IMR-90 (cell line): ENCODE data around the gene SVIL. TPM values are rescaled to one million over a fixed set of nuclear protein-coding genes. Genes with fewer than 3 reads are reported as not detected.

Source experiments
- ATAC-seq: fragments of 200-7000 bp; cut with Tn5 transposase; 2 replicates; pipeline ENCODE4 v1.9.1; 2020; ENCODE audit warnings: low read depth, mild to moderate bottlenecking, moderate library complexity
- BruUV-seq: library from RNA; stranded (reverse); fragments of 400-500 nt; replicated peaks from 2 replicates; lab custom pipeline; 2021; lab: Mats Ljungman, UMichigan
- CTCF ChIA-PET: fragments of 300-600 bp; formaldehyde crosslinking; extraction: SDS; loops from one replicate; lab custom pipeline; 2021; ENCODE audit warnings: antibody characterized with exemption; lab: Yijun Ruan, JAX
- POLR2A ChIA-PET: fragments of 300-600 bp; sonication (Branson Sonifier 250); formaldehyde crosslinking; loops from one replicate; lab custom pipeline; 2022; ENCODE audit warnings: antibody characterized with exemption; ENCODE audit not compliant: unreplicated experiment; lab: Charles Lee
- DNase-seq: peaks from one replicate; pipeline ENCODE4 v3.0.0; 2013
- H2AFZ ChIP-seq: replicated peaks from 2 replicates; pipeline ENCODE3; 2013; ENCODE audit warnings: low read length, mild to moderate bottlenecking; ENCODE audit not compliant: poor library complexity
- H2AK5ac ChIP-seq: 2 replicates; pipeline ENCODE4 v1.6.1; 2013; ENCODE audit warnings: low read depth, low read length, inconsistent platforms
- H2AK9ac ChIP-seq: replicated peaks from 2 replicates; pipeline ENCODE3; 2013; ENCODE audit warnings: mild to moderate bottlenecking, low read depth, low read length, moderate library complexity; ENCODE audit not compliant: poor library complexity
- H2BK120ac ChIP-seq: 2 replicates; pipeline ENCODE4 v1.6.1; 2013; ENCODE audit warnings: low read depth, low read length, inconsistent platforms
- H2BK15ac ChIP-seq: 3 replicates; pipeline ENCODE4 v1.6.1; 2013; ENCODE audit warnings: low read depth, low read length, inconsistent platforms
- H2BK20ac ChIP-seq: 2 replicates; pipeline ENCODE4 v1.6.1; 2013; ENCODE audit warnings: low read depth, mild to moderate bottlenecking, inconsistent platforms, low read length, moderate library complexity
- H2BK5ac ChIP-seq: 2 replicates; pipeline ENCODE4 v1.6.1; 2013; ENCODE audit warnings: mild to moderate bottlenecking, low read depth, low read length, inconsistent platforms; ENCODE audit not compliant: poor library complexity, severe bottlenecking
- H3K14ac ChIP-seq: replicated peaks from 2 replicates; pipeline ENCODE4 v1.6.1; 2013; ENCODE audit warnings: low read depth, low read length, inconsistent platforms
- H3K18ac ChIP-seq: 2 replicates; pipeline ENCODE4 v1.6.1; 2013; ENCODE audit warnings: low read depth, low read length, control low read depth
- H3K23ac ChIP-seq: 2 replicates; pipeline ENCODE4 v1.6.1; 2013; ENCODE audit warnings: low read depth, low read length, inconsistent platforms
- H3K27ac ChIP-seq: 2 replicates; pipeline ENCODE4 v1.5.1; 2013; ENCODE audit warnings: mild to moderate bottlenecking, control low read depth, low read length; ENCODE audit not compliant: insufficient read depth
- H3K27me3 ChIP-seq: 2 replicates; pipeline ENCODE4 v1.6.1; 2013; ENCODE audit warnings: low read length; ENCODE audit not compliant: control insufficient read depth, insufficient read depth
- H3K36me3 ChIP-seq: 2 replicates; pipeline ENCODE4 v1.6.1; 2013; ENCODE audit warnings: low read length, mixed read lengths; ENCODE audit not compliant: control insufficient read depth, insufficient read depth
- H3K4ac ChIP-seq: 2 replicates; pipeline ENCODE4 v1.6.1; 2013; ENCODE audit warnings: low read depth, low read length, inconsistent platforms
- H3K4me1 ChIP-seq: 2 replicates; pipeline ENCODE4 v1.6.1; 2013; ENCODE audit warnings: low read length, mixed read lengths; ENCODE audit not compliant: control insufficient read depth, insufficient read depth
- H3K4me2 ChIP-seq: 2 replicates; pipeline ENCODE4 v1.6.1; 2013; ENCODE audit warnings: low read depth, mild to moderate bottlenecking, control low read depth, low read length, moderate library complexity
- H3K4me3 ChIP-seq: 2 replicates; pipeline ENCODE4 v1.5.1; 2013; ENCODE audit warnings: low read depth, mild to moderate bottlenecking, control low read depth, low read length, moderate library complexity; ENCODE audit not compliant: insufficient read depth
- H3K56ac ChIP-seq: 2 replicates; pipeline ENCODE4 v1.6.1; 2013; ENCODE audit warnings: low read length, inconsistent platforms; ENCODE audit not compliant: insufficient read depth; ENCODE audit errors: extremely low read depth
- H3K79me1 ChIP-seq, 2 experiments: 2 replicates each; pipeline ENCODE4 v1.6.1; 2013; ENCODE audit warnings: low read length in 2 of 2, inconsistent platforms in 1 of 2, low read depth in 1 of 2
- H3K9ac ChIP-seq: 2 replicates; pipeline ENCODE4 v1.6.1; 2013; ENCODE audit warnings: low read depth, low read length, control low read depth
- H3K9me1 ChIP-seq: 2 replicates; pipeline ENCODE4 v1.6.1; 2013; ENCODE audit warnings: low read length, inconsistent platforms; ENCODE audit not compliant: insufficient read depth
- H3K9me3 ChIP-seq: 2 replicates; pipeline ENCODE4 v1.6.1; 2013; ENCODE audit warnings: low read length; ENCODE audit not compliant: control insufficient read depth, insufficient read depth
- H4K20me1 ChIP-seq: 2 replicates; pipeline ENCODE4 v1.6.1; 2013; ENCODE audit warnings: low read length, inconsistent platforms; ENCODE audit not compliant: insufficient read depth
- H4K5ac ChIP-seq: 2 replicates; pipeline ENCODE4 v1.6.1; 2013; ENCODE audit warnings: mild to moderate bottlenecking, low read depth, low read length, control low read depth
- H4K8ac ChIP-seq, 2 experiments: 2 replicates each; pipeline ENCODE4 v1.6.1; 2013; ENCODE audit warnings: low read depth in 2 of 2, low read length in 2 of 2, control low read depth in 1 of 2, inconsistent platforms in 1 of 2
- H4K91ac ChIP-seq: 2 replicates; pipeline ENCODE4 v1.6.1; 2013; ENCODE audit warnings: low read depth, low read length, inconsistent platforms; ENCODE audit not compliant: insufficient read depth
- BHLHE40 ChIP-seq: fragments of 150-350 bp; IDR thresholded peaks from 2 replicates; pipeline ENCODE4 v1.6.1; 2016; ENCODE audit warnings: mild to moderate bottlenecking, low read depth, low read length
- CEBPB ChIP-seq: IDR thresholded peaks from 2 replicates; pipeline ENCODE4 v1.6.1; 2012; ENCODE audit warnings: low read depth, low read length, improper control_type of control experiment
- CHD1 ChIP-seq: IDR thresholded peaks from 2 replicates; pipeline ENCODE4 v1.6.1; 2012; ENCODE audit warnings: low read depth, low read length, improper control_type of control experiment
- FOS ChIP-seq: fragments of 150-350 bp; IDR thresholded peaks from 2 replicates; pipeline ENCODE4 v1.6.1; 2016; ENCODE audit warnings: low read depth, low read length
- MAFK ChIP-seq: IDR thresholded peaks from 2 replicates; pipeline ENCODE4 v1.6.1; 2012; ENCODE audit warnings: low read depth, low read length, improper control_type of control experiment
- NFE2L2 ChIP-seq: fragments of 150-350 bp; IDR thresholded peaks from 2 replicates; pipeline ENCODE4 v1.6.1; 2016; ENCODE audit warnings: low read depth, mild to moderate bottlenecking, low read length
- RAD21 ChIP-seq: IDR thresholded peaks from 2 replicates; pipeline ENCODE4 v1.6.1; 2012; ENCODE audit warnings: low read length, improper control_type of control experiment
- RCOR1 ChIP-seq: IDR thresholded peaks from 2 replicates; pipeline ENCODE4 v1.6.1; 2012; ENCODE audit warnings: mild to moderate bottlenecking, low read length, improper control_type of control experiment; ENCODE audit not compliant: insufficient replicate concordance
- RFX5 ChIP-seq: IDR thresholded peaks from 2 replicates; pipeline ENCODE4 v1.8.0; 2012; ENCODE audit warnings: low read depth, mild to moderate bottlenecking, low read length, moderate library complexity
- SMC3 ChIP-seq: fragments of 150-350 bp; IDR thresholded peaks from 2 replicates; pipeline ENCODE4 v1.6.1; 2016; ENCODE audit warnings: low read depth, mild to moderate bottlenecking, antibody characterized with exemption, low read length, moderate library complexity
- WGBS, 2 experiments: methylation state at CpG; one replicate each; pipeline versions ENCODE4 v1.1.5 to v1.1.7; 2013; ENCODE audit warnings: missing lambda C conversion rate in 2 of 2; ENCODE audit not compliant: insufficient read length in 1 of 2; ENCODE audit errors: extremely low coverage in 2 of 2; 5-methylcytosine and 5-hydroxymethylcytosine counted together
- dilution Hi-C: fragments of 300-500 bp; cut with HindIII; formaldehyde crosslinking; loops from one replicate; pipeline ENCODE4 v1.14.3; 2018; ENCODE audit warnings: low sequenced_read_pairs; ENCODE audit not compliant: unreplicated experiment
- in situ Hi-C: fragments of 300-500 bp; cut with MboI; formaldehyde crosslinking; loops from 3 replicates; pipeline ENCODE4 v1.14.3; 2019; ENCODE audit warnings: low sequenced_read_pairs, inconsistent platforms, mixed read lengths
- intact Hi-C: fragments of 100-400 bp; cut with micrococcal nuclease; formaldehyde crosslinking; loops from 2 replicates; pipeline ENCODE4 v1.10.0; 2022
- polyA plus RNA-seq, 3 experiments: library from polyadenylated mRNA; depleted of rRNA; stranded (reverse); fragments of >200 nt; gene quantifications; 2 replicates each; pipeline ENCODE4 v1.2.3, GENCODE V29; 2012; ENCODE audit warnings: low replicate concordance in 1 of 3
- total RNA-seq: library from RNA; depleted of rRNA; stranded (reverse); fragments of >200 nt; gene quantifications from 2 replicates; pipeline ENCODE4 v1.2.3, GENCODE V29; 2012
- TF ChIP-seq, protein P1 (sequence below): conservative IDR thresholded peaks from 2 replicates; pipeline ENCODE4 v1.5.1; 2012; ENCODE audit warnings: mild to moderate bottlenecking, low read depth, low read length, improper control_type of control experiment

SVIL gene
- total and polyA plus RNA-seq, 2 of the 4 experiments (the other 2 are of a cell fraction) = 11.5 to 11.6 TPM

DNA sequence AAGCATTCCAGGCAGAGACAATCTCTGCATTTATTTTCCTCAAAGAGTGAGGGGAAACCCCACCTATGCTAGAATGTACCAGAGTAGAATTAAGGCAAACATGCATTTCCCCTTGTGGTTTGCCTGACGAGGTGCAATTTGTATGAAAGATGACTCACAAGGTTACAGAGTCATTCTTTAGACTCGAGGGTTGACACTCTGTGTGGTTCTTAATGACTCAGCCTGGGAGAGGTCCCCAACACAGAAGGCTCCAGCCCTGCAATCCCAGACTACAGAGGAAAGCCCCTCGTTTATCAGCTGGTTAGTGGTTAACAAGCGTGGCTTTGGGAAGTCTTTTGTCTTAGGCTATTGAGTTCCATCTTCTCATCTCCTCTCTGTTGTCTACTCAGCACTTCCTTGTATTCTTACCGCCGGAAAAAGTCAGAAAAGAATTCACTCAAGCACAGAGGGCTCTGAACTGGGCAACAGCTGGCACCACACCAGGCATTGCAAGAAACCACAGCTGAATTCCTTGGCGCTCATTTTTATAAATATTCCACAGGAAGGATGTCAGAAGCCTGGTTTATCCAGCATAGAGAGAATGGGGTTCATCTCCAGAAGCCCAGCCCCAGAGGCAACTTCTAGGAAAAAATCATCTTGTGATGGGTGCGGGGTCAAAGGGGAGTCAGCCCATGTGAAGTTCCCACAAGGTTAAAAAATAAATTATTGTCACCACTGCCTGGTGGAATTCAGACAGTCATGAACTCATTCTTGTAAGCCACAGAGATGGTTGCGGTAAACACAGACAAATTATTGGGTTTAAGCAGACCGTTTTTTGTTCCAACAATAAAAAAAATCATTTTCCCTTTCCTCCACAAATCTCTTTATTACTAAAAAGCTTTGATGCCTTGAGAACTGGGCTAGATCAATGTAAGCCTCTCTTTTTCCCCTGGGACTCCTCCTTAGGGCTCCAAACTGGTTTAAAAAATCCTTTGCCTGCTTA, 24.5 kb upstream of the SVIL start:
- POLR2A ChIA-PET = no interaction called here
- H3K4me1 ChIP-seq = peaks cover 7% of the 10 kb centered on the region
- peaks cover 22% of the 10 kb centered on the region; the same call in 1 of the 2 replicates for H4K20me1 ChIP-seq
- no peak overlapping the region for H2AK9ac ChIP-seq
- H3K27ac ChIP-seq = peak overlapping the region; percentile 56
- peak overlapping the region; percentile 95 for H3K4ac ChIP-seq
- peak overlapping the region; percentile 77; the same call in 1 of the 2 replicates for H2AK5ac ChIP-seq
- ATAC-seq (peak; percentile 94), DNase-seq (peak; percentile 100)
- H2BK120ac ChIP-seq = peak overlapping the region; percentile 69
- H3K4me2 ChIP-seq = peak overlapping the region; percentile 25
- peak overlapping the region; percentile 1 to 59; a peak in 3 of 4 replicates for H4K8ac ChIP-seq
- peaks cover 2% of the 10 kb centered on the region; the same call in 1 of the 2 replicates for H3K9me3 ChIP-seq
- intact Hi-C loops = loop anchor here (1.0 kb wide), 1 partner anchor 76 kb away; no protein-coding TSS in a partner anchor
- WGBS, 2 experiments = 17% methylated on average over 1 of the region's 10 CpGs; no CpG with 5 or more reads in 1 of the 2 experiments
- H3K23ac ChIP-seq = peak overlapping the region; percentile 40; the same call in 1 of the 2 replicates
- peaks cover 14% of the 10 kb centered on the region for H3K36me3 ChIP-seq
- H3K9ac ChIP-seq = no peak overlapping the region; the same call in 1 of the 2 replicates
- no peaks in the 10 kb centered on the region for H3K27me3 ChIP-seq
- peak overlapping the region; percentile 45 for H3K56ac ChIP-seq
- H4K5ac ChIP-seq = 0 out of 2 replicates have a peak overlapping the region, but pooled peaks have one; percentile 19
- H2AFZ ChIP-seq = no peak overlapping the region
- peaks cover 16 to 65% of the 10 kb centered on the region in 2 experiments for H3K79me1 ChIP-seq
- peak; percentile 48 for TF ChIP-seq RCOR1
- TF ChIP-seq, protein P1, sequence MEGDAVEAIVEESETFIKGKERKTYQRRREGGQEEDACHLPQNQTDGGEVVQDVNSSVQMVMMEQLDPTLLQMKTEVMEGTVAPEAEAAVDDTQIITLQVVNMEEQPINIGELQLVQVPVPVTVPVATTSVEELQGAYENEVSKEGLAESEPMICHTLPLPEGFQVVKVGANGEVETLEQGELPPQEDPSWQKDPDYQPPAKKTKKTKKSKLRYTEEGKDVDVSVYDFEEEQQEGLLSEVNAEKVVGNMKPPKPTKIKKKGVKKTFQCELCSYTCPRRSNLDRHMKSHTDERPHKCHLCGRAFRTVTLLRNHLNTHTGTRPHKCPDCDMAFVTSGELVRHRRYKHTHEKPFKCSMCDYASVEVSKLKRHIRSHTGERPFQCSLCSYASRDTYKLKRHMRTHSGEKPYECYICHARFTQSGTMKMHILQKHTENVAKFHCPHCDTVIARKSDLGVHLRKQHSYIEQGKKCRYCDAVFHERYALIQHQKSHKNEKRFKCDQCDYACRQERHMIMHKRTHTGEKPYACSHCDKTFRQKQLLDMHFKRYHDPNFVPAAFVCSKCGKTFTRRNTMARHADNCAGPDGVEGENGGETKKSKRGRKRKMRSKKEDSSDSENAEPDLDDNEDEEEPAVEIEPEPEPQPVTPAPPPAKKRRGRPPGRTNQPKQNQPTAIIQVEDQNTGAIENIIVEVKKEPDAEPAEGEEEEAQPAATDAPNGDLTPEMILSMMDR = peak; percentile 42; the same call in 1 of the 2 replicates
- TF ChIP-seq NFE2L2 = peak; percentile 67
- peak; percentile 93 for TF ChIP-seq MAFK
- TF ChIP-seq CEBPB = peak; percentile 75
- no peak for TF ChIP-seq CHD1
- TF ChIP-seq BHLHE40 = peak; percentile 71
- TF ChIP-seq RAD21 = peak; percentile 1
- peak; percentile 47 for TF ChIP-seq SMC3
- peak; percentile 100 for TF ChIP-seq FOS
- no peak for TF ChIP-seq RFX5
- CTCF ChIA-PET = no interaction called here
- H3K18ac ChIP-seq = peak overlapping the region; percentile 34; the same call in 1 of the 2 replicates
- H4K91ac ChIP-seq = peak overlapping the region; percentile 80
- no TSS peak for BruUV-seq
- no peak overlapping the region for H3K4me3 ChIP-seq
- H2BK20ac ChIP-seq = peak overlapping the region; percentile 1; the same call in 1 of the 2 replicates
- H2BK5ac ChIP-seq = peak overlapping the region; percentile 56
- dilution Hi-C loops = no loop called here
- H3K14ac ChIP-seq = peak overlapping the region; percentile 18
- in situ Hi-C loops = no loop called here
- H3K9me1 ChIP-seq = peaks cover 20% of the 10 kb centered on the region
- H2BK15ac ChIP-seq = 0 out of 3 replicates have a peak overlapping the region, but pooled peaks have one; percentile 37
